ENCODE results near the gene GFOD1. TPM values are rescaled to one million over a fixed set of nuclear protein-coding genes. Genes with fewer than 3 reads are reported as not detected.
A peak's percentile ranks its signal among the peaks of the same experiment; 100 is the strongest.

The GFOD1 gene
- total RNA-seq, 1 donor from 2014 or later, result 8.4 TPM

DNA sequence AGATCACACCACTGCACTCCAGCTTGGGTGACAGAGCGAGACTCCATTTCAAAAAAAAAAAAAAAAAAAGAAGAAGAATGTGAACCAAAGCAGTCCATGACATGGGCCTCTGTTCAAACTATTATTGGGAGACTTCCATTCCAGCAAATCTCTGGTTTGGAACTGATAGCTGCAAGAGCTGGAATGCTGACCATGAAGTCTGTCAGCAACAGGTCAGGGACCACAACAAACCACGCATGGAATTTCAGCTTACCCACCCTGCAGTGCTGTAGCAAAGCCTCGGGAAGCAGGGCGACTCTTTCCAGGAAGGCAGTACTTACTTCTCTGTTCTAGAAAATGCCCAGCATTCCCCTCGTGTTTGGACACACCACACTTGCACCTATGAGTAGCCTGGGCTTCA lies 125.0 kb downstream of the GFOD1 start:
- ChIA-PET CTCF (no interaction called here), POLR2A (no interaction called here)
- H3K36me3 Mint-ChIP-seq (ENCODE audit: low read depth), result peaks cover 7% of the 10 kb centered on the region
- TF ChIP-seq, protein P1, sequence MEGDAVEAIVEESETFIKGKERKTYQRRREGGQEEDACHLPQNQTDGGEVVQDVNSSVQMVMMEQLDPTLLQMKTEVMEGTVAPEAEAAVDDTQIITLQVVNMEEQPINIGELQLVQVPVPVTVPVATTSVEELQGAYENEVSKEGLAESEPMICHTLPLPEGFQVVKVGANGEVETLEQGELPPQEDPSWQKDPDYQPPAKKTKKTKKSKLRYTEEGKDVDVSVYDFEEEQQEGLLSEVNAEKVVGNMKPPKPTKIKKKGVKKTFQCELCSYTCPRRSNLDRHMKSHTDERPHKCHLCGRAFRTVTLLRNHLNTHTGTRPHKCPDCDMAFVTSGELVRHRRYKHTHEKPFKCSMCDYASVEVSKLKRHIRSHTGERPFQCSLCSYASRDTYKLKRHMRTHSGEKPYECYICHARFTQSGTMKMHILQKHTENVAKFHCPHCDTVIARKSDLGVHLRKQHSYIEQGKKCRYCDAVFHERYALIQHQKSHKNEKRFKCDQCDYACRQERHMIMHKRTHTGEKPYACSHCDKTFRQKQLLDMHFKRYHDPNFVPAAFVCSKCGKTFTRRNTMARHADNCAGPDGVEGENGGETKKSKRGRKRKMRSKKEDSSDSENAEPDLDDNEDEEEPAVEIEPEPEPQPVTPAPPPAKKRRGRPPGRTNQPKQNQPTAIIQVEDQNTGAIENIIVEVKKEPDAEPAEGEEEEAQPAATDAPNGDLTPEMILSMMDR (IDR thresholded peaks at IDR 0.05), result no peak
- no peaks in the 10 kb centered on the region for H3K27me3 Mint-ChIP-seq
- H3K9me3 Mint-ChIP-seq, result no peaks in the 10 kb centered on the region
- intact Hi-C loops (cut with micrococcal nuclease), result no loop called here
- H3K4me1 Mint-ChIP-seq, result peaks cover 64% of the 10 kb centered on the region
- H3K27ac Mint-ChIP-seq, result no peak overlapping the region
- ATAC-seq (ENCODE audit: low read depth) (no peak), DNase-seq (no peak)
- no peak overlapping the region for H3K4me3 Mint-ChIP-seq

DNA sequence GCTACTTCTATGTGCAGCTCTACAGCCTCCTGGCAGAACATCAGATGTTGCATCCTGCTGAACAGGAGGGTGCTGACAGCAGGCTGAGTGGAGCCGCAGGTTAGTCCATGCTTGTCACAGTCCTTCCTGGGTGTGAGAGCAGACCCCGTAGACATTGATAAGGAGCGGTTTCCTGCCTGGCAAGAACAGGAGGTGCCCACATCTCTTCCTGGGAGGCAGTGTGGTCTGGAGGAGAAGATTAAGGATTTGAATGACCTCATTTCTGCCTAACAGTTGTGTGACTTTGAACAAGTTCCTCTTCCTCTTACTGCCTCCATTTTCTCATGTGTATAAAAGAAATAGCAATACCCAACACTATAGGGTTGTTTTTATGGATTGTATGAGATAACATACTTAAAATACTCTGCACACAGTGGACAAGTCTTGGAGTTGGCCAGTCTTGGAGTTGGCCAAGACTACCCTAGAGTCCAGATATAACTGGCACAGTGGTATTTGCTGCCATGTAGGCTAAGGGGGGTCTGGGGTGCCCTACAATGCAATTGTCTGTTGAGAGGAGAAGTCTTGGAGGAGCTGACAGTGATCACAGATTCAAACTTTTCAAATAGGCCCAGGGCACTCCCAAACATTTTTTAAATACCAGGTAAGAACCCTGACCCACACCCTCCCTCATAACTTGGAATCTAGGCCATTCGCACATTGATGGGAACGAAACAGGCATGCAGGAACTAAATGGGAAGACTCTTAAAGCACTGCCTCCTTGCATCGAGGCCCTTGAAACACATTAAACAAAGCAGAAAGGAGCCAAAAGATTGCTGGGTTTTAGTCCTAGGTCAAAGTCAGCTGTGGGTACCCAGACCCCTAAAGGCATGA lies 126.5 kb downstream of the GFOD1 start:
- Mint-ChIP-seq H3K4me1 (peaks cover 78% of the 10 kb centered on the region), H3K4me3 (no peak overlapping the region), H3K27me3 (no peaks in the 10 kb centered on the region), H3K27ac (no peak overlapping the region), H3K36me3 (ENCODE audit: low read depth) (peaks cover 7% of the 10 kb centered on the region), H3K9me3 (no peaks in the 10 kb centered on the region)
- no peak for ATAC-seq (ENCODE audit: low read depth)
- DNase-seq, result no peak
- intact Hi-C loops (cut with micrococcal nuclease), result no loop called here
- POLR2A ChIA-PET, result interaction anchor here (0.9 kb wide), 1 partner anchor 214 kb away, joined by 3 read pairs; no protein-coding TSS in a partner anchor
- TF ChIP-seq, protein P1 (IDR thresholded peaks at IDR 0.05), result no peak
- CTCF ChIA-PET, result no interaction called here

DNA sequence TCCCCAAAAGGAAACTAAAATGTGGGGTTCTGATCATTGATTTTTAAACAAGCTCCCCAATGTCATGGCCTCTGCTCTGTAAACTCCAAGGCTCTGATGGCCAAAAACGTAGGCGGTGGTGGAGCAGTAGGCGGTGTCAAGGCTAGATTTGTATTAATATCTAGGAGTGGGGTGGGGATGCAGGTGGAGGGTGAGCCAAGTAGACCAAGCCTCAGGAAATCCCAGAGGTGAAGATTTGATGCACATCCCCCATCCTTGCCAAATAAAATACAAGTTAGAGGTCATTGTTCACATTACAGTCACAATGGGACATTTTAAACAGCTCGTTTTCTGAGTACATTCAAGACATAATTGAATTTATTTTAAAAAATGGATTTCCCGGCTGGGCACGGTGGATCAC lies 128.1 kb downstream of the GFOD1 start:
- H3K36me3 Mint-ChIP-seq (ENCODE audit: low read depth), result no peaks in the 10 kb centered on the region
- intact Hi-C loops (cut with micrococcal nuclease), result loop anchor here (5.0 to 10.0 kb wide), 2 partner anchors 346 to 1977 kb away; no protein-coding TSS in a partner anchor
- CTCF ChIA-PET, result no interaction called here
- POLR2A ChIA-PET, result no interaction called here
- ATAC-seq (ENCODE audit: low read depth) (no peak), DNase-seq (no peak)
- H3K27ac Mint-ChIP-seq, result no peak overlapping the region
- H3K4me3 Mint-ChIP-seq, result no peak overlapping the region
- no peaks in the 10 kb centered on the region for H3K27me3 Mint-ChIP-seq
- peaks cover 85% of the 10 kb centered on the region for H3K4me1 Mint-ChIP-seq
- TF ChIP-seq, protein P1 (IDR thresholded peaks at IDR 0.05), result no peak
- no peaks in the 10 kb centered on the region for H3K9me3 Mint-ChIP-seq

DNA sequence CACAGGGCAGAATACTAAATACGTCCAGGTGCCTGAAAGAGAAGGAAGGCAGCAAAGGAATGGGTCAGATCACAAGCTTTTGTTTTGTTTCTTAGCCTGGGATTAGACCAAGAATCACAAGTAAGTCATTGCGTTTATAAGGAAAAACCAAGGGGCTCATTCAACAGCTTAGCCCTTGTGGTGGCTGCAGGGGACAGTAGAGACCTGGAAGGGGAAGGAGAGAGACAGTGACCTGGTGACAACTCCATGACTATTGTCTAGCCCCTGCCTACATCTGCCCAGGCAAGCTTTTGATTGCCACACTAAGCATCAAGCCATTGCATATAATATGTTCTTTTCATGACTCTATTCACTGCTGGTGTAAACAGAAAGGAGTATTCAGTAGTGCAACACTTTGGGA lies 128.9 kb downstream of the GFOD1 start:
- intact Hi-C loops (cut with micrococcal nuclease), result loop anchor here (5.0 to 10.0 kb wide), 2 partner anchors 346 to 1976 kb away; no protein-coding TSS in a partner anchor
- DNase-seq (no peak), ATAC-seq (ENCODE audit: low read depth) (no peak)
- H3K4me3 Mint-ChIP-seq, result no peak overlapping the region
- POLR2A ChIA-PET, result interaction anchor here (1.6 to 4.7 kb wide), 3 partner anchors 30 to 257 kb away, joined by 5 to 38 read pairs (median 8); partner anchors contain the start of genes NOL7, SIRT5 and TBC1D7
- H3K27me3 Mint-ChIP-seq, result no peaks in the 10 kb centered on the region
- TF ChIP-seq, protein P1 (IDR thresholded peaks at IDR 0.05), result no peak
- H3K9me3 Mint-ChIP-seq, result no peaks in the 10 kb centered on the region
- CTCF ChIA-PET, result interaction anchor here (1.7 to 2.3 kb wide), 2 partner anchors 21 to 257 kb away, joined by 4 to 11 read pairs; partner anchors contain the start of gene NOL7
- no peak overlapping the region for H3K27ac Mint-ChIP-seq
- H3K4me1 Mint-ChIP-seq, result peaks cover 85% of the 10 kb centered on the region
- no peaks in the 10 kb centered on the region for H3K36me3 Mint-ChIP-seq (ENCODE audit: low read depth)

DNA sequence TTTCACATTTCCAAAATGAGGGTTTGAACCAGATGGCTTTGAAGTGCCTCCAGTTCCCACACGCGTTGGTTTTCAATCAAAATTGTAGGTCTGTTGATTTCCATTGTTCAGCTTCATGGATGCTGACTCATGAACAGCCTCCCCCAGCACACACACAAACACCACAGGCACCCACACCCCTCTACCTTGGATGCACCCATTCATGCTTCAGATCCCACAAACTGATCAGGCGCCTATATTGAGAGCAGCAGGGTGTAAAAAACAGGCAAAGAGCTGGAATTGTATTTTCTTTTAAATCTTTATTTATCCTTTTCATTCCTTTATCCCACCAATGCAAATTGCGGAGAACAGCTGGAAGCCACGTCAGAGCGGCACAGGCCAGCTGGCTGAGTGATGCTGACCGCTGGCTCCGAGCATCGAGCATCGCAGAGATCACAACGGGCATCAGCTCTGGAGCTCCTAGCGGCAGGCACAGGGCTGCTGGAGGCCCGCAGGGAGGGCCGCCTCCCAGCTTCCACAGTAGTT lies 129.8 kb downstream of the GFOD1 start:
- POLR2A ChIA-PET, result interaction anchor here (0.6 to 4.7 kb wide), 6 partner anchors 18 to 1906 kb away, joined by 3 to 38 read pairs (median 4); partner anchors contain the start of genes NOL7, SIRT5 and TBC1D7
- ATAC-seq (ENCODE audit: low read depth) (no peak), DNase-seq (no peak)
- no peaks in the 10 kb centered on the region for H3K36me3 Mint-ChIP-seq (ENCODE audit: low read depth)
- H3K4me1 Mint-ChIP-seq, result peaks cover 83% of the 10 kb centered on the region
- no peaks in the 10 kb centered on the region for H3K9me3 Mint-ChIP-seq
- intact Hi-C loops (cut with micrococcal nuclease), result loop anchor here (1.0 to 10.0 kb wide), 4 partner anchors 55 to 1975 kb away; no protein-coding TSS in a partner anchor
- H3K4me3 Mint-ChIP-seq, result no peak overlapping the region
- no peaks in the 10 kb centered on the region for H3K27me3 Mint-ChIP-seq
- H3K27ac Mint-ChIP-seq, result peak overlapping the region; percentile 92
- TF ChIP-seq, protein P1 (IDR thresholded peaks at IDR 0.05), result no peak
- CTCF ChIA-PET, result interaction anchor here (0.7 to 2.3 kb wide), 5 partner anchors 20 to 258 kb away, joined by 3 to 11 read pairs (median 5); partner anchors contain the start of genes NOL7 and SIRT5
